GM12878 (cell line): Measurements from ENCODE around the gene FGFR4.

Experiments used
- IRF3 ChIP-seq: fragments of 450-650 bp; IDR thresholded peaks from 2 replicates; pipeline ENCODE4 v1.6.1; 2014; ENCODE audit warnings: mild to moderate bottlenecking
- NR2C2 ChIP-seq: IDR thresholded peaks from 2 replicates; pipeline ENCODE4 v1.6.1; 2011; ENCODE audit warnings: borderline replicate concordance, low read depth; ENCODE audit not compliant: control insufficient read depth, insufficient read length
- POLR2A ChIP-seq: IDR thresholded peaks from 2 replicates; pipeline ENCODE4 v1.6.1; 2011; ENCODE audit warnings: low read depth, mild to moderate bottlenecking, low read length
- TCF3 ChIP-seq: IDR thresholded peaks from 2 replicates; pipeline ENCODE4 v1.6.1; 2012; ENCODE audit warnings: low read depth, mild to moderate bottlenecking, low read length, borderline replicate concordance; ENCODE audit not compliant: insufficient read depth
- TCF7 ChIP-seq: IDR thresholded peaks from 2 replicates; pipeline ENCODE4 v1.6.1; 2014; ENCODE audit warnings: antibody characterized with exemption, borderline replicate concordance
- YY1 ChIP-seq: IDR thresholded peaks from 2 replicates; pipeline ENCODE4 v1.6.1; 2011; ENCODE audit warnings: low read depth, mild to moderate bottlenecking, low read length
- TF ChIP-seq, protein P1 (sequence below): IDR thresholded peaks from 2 replicates; pipeline ENCODE4 v1.6.1; 2012; ENCODE audit warnings: low read depth, low read length, improper control_type of control experiment

- TF ChIP-seq, protein P1, sequence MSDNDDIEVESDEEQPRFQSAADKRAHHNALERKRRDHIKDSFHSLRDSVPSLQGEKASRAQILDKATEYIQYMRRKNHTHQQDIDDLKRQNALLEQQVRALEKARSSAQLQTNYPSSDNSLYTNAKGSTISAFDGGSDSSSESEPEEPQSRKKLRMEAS: no peak
- TF ChIP-seq YY1 (no peak), TCF3 (no peak), IRF3 (no peak), POLR2A (no peak), TCF7 (no peak), NR2C2 (no peak)
Measured at GRCh38 chr5:177131019-177131320, 44.3 kb downstream of the FGFR4 start.
